ENCODE measurements around the gene WDR90.

DNA sequence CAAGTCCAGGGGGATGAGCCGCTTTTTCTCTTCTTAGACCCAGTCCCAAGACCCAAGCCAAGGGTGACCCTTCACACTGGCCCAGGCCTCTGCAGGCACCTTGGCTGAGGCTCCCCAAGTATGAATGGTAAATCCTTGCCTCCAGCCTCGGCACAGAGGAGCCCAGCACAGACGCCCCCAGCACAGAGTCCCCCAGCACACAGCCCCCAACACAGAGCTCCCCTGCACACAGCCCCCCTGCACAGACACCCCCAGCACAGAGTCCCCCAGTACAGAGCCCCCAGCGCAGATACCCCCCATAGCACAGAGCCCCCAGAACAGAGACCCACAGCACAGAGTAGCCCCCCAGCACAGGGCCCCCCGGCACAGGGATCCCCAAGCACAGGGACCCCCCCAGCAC lies 8.6 kb upstream of the WDR90 start:
- TF ChIP-seq, protein P1, sequence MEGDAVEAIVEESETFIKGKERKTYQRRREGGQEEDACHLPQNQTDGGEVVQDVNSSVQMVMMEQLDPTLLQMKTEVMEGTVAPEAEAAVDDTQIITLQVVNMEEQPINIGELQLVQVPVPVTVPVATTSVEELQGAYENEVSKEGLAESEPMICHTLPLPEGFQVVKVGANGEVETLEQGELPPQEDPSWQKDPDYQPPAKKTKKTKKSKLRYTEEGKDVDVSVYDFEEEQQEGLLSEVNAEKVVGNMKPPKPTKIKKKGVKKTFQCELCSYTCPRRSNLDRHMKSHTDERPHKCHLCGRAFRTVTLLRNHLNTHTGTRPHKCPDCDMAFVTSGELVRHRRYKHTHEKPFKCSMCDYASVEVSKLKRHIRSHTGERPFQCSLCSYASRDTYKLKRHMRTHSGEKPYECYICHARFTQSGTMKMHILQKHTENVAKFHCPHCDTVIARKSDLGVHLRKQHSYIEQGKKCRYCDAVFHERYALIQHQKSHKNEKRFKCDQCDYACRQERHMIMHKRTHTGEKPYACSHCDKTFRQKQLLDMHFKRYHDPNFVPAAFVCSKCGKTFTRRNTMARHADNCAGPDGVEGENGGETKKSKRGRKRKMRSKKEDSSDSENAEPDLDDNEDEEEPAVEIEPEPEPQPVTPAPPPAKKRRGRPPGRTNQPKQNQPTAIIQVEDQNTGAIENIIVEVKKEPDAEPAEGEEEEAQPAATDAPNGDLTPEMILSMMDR (IDR thresholded peaks at IDR 0.05): no peak
- no peak for TF ChIP-seq POLR2A (IDR thresholded peaks at IDR 0.05)
